NCI-H345 treated with DMSO at 0.1 percent for 48 hours (cell line): Measurements from ENCODE around the gene PRKN.
"Not testable (repeated sequence)": the region's sequence is repeated elsewhere in the genome, so short reads cannot be mapped to it uniquely, and the experiment has no call there.

Experiments used
- DNase-seq: peaks from one replicate; lab custom pipeline; 2025; ENCODE audit not compliant: unreplicated experiment; lab: John Stamatoyannopoulos, UW

The PRKN gene

DNA sequence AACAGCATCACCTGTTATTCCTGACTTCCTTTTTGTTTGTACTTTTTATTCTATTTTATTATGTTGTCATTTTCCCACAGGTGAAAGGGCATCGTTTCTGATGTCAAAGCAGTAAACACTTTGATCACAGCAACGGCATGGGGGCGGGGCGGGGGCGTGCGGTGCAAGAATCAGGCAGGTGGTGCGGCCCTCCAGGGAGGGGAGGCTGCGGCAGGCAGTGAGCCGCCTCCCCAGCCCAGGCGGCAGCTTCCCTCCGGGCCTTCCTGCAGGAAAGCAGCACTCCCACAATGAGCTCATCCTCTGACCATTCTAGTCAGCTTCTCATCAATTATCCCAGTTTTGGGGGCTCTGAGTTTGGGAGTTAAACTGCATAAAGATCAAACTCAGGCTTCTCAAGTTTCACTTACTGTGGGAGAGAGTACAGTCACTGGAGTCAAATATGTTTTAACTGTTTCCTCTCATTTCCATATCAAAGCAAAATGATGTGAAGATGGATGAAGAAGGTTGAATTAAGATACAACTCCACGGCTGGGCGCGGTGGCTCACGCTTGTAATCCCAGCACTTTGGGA is 845.3 kb downstream of the PRKN start:
- DNase-seq: no peak

DNA sequence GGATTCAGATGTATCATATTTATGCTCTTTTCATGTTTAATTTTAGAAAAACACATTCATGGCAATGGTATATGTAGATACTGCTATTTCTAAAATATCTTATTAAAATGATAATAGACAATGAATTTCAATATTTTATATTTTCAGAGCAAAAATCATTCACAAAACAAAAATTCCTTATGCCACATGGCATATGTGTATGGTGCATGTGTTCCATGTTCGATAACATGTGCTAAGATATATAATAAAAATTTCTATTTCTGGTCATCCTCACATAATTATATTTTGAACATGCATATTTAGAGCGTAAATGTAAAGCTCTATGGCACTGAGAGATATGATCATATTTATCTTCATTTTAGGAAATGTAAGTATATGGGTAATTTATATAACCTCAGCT is 847.5 kb downstream of the PRKN start:
- DNase-seq: no peak

DNA sequence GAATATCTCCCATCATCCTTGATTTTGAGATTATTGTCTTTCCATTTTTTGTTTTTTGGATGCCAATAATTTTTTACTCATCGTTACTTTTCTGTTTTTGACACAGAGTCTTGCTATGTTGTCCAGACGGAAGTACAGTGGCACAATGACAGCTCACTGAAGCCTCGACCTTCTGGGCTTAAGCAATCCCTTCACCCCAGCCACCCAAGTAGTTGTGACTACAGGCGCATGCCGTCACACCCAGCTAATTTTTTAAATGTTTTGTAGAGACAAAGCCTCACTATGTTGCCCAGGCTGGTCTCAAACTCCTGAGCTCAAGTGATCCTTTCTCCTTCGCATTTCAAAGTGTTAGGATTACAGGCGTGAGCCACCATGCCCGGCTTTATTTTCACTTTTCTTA is 851.3 kb downstream of the PRKN start:
- no peak for DNase-seq

DNA sequence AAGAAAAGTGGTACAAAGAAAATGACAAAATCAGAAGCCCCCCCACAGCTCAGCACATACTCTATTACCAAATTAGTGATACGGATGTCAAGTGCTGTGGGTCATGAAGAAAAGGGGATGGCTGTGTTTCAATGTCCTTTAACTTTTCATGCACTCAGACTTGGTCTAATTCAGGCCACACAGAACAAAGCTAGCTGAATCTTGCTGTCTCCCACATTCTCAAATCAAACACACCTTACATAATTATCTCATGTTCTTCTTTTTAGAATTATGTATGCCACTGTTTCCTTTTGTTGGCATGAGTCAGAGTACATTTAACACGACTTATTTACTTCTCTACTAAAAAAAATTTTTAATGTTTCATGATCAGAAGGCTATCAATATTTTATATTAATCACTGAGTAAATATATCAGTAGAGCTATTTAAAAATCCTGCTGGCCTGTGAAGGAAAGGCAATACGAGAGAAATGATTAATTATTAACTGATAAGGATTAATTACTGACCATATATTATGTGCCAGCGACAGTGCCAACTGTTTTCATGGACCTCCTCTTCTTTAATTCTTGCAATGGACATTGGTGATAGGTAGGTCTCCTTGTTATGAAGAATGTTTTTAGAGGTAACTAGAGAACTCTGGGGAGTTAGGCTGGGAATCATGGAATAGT is 857.2 kb downstream of the PRKN start:
- no peak for DNase-seq

DNA sequence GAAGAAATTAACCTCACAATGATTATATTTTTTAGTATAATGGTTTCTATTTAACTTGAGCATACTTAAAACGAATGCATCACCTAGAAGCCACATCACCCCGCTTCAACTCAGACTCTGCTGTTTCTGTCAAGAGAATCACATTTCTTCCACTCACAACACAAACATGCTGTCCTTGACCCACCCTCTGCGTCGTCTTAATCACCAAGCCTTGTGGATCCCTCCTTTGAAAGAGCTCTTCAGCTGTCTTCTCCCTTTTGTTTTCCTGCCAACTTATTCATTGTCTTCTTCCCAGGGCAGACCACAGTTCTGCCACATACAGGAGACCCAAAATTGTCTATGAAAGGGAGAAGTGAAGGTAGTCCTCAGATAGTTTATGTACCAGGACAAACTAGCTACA is 858.1 kb downstream of the PRKN start:
- no peak for DNase-seq

DNA sequence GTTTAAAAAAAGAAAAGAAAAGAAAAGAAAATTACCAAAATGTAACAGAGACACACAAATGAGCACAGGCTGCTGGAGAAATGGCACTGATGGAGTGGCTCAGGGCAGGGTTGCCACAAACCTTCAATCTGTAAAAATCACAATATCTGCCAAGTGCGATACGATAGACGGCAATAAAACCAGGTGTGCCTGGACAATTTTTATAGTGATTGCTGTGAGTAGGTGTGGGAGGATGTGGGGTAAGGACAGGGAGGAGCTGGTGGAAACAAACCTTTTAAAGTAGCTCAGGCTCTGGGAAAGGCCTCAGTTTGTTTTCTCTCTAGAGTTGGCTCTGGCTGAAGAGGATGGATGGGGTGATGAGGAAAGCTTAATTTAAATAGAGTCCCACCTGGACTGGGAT is 861.0 kb downstream of the PRKN start:
- DNase-seq: no peak

DNA sequence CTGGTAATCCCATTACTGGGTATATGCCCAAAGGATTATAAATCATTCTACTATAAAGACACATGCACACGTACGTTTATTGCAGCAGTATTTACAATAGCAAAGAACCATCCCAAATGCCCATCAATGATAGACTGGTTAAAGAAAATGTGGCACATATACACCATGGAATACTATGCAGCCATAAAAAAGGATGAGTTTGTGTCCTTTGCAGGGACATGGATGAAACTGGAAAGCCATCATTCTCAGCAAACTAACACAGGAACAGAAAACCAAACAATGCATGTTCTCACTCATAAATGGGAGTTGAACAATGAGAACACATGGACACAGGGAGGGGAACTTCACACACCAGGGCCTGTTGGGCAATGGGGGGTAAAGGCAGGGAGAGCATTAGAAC is 866.5 kb downstream of the PRKN start:
- not testable (repeated sequence) for DNase-seq

DNA sequence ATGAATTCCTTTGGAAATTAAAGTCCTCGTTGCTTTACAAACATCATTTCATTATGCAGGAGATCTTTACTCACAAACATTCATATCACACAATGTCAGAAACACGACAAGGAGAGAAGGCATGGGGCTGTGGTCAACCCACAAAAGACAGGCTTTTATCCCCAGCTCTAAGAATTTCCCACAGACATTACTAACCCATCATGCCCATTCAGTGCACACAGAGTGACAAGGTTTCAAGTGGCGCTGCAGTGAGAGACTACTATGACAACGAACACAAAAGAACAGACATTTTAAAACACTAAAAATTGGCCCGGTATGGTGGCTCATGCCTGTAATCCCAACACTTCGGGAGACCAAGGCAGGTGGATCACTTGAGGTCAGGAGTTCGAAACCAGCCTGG is 873.9 kb downstream of the PRKN start:
- no peak for DNase-seq

DNA sequence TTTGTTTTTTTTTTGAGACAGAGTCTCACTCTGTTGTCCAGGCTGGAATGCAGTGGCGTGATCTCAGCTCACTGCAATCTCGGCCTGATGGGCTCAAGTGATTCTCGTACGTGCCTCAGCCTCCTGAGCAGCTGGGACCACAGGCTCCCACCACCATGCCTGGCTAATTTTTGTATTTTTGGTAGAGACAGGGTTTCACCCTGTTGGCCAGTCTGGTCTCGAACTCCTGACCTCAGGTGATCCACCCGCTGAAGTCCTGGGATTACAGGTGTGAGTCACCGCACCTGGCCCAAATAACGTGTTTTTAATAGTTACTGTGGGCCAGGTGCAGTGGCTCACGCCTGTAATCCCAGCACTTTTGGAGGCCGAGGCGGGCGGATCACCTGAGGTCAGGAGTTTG is 876.1 kb downstream of the PRKN start:
- DNase-seq: not testable (repeated sequence)

DNA sequence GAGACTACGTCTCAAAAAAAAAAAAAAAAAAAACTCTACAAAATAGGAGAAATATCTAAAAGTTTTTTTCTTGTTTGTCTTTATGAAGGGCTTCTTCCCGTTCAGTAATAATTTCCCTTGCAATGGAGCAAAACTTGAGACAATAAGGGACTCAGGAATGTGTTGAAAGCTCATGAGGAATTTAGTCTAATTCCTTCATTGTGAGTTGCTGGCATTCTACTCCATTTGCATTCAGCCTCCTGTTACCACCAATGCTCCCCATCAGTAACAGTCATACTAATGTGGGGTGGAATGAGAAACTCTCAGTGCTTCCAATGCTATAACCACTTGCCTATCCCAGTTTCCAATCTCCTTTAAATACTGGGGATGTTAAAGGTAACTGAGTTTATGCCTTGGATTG is 877.0 kb downstream of the PRKN start:
- no peak for DNase-seq

DNA sequence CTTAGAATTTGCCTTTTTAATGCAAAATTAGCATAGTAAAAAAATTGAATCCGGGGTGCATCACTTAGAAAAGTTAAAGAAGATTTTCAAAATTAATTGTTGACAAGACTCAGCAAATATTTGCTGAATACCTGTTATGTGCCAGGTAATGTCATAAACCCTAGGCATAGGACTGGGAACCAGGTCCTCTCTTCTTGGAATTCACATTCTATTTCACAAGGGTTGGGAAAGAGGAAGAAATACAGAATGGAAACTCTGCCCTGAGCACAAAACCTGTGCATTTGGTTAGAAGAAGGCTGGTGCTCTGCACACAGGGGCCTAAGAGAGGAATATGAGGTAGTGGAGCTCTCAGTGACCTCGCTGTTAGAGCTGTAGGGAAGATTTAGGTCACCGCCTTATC is 879.9 kb downstream of the PRKN start:
- DNase-seq: no peak

DNA sequence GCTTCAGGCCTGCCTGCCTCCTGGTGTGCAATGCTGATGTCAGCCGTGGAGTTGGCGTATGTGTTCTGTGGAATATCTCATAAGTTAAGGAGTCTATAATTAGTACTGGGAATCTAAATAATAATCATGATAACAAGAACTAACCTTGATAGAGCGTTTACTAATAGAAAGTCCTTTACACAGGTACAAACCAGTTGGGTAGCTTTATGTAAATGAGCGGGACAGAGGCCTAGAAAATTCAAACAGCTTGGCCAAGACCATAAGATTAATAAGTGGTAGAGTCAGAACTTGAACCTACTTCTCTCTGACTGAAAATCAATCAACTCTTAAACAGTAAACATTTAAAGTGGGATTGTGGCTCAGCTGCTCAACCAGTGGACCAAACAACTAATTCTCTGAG is 882.8 kb downstream of the PRKN start:
- no peak for DNase-seq

DNA sequence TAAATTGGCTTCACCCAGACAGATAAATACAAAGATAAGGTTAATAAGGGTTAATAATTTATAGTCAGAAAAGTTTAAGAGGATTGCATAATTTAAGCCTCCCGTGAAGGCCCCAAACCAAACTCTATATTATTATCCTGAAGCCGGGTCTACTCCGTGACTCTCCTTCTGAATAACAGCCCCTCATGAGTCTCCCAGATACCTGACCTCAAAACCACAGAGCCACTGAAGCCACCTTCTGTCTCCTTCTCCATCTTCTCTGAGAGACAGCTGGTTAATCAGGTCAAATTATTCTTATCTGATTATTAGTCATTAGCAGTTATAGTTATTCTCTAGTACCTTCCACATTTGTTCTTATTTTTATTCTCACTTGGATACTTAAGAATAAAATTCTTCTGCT is 884.5 kb downstream of the PRKN start:
- DNase-seq: no peak

DNA sequence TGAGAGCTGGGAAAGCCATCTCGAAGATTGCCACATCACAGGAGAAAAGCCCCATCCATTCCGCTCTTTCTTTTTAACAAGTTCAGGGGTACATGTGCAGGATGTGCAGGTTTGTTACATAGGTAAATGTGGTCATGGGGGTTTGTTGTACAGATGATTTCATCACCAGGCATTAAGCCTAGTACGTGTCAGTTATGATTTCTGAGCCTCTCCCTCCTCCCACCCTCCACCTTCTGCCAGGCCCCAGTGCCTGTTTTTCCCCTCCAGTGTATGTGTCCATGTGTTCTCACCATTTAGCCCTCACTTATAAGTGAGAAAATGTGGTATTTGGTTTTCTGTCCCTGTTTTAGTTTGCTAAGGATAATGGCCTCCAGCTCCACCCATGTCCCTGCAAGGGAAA is 887.2 kb downstream of the PRKN start:
- DNase-seq: no peak

DNA sequence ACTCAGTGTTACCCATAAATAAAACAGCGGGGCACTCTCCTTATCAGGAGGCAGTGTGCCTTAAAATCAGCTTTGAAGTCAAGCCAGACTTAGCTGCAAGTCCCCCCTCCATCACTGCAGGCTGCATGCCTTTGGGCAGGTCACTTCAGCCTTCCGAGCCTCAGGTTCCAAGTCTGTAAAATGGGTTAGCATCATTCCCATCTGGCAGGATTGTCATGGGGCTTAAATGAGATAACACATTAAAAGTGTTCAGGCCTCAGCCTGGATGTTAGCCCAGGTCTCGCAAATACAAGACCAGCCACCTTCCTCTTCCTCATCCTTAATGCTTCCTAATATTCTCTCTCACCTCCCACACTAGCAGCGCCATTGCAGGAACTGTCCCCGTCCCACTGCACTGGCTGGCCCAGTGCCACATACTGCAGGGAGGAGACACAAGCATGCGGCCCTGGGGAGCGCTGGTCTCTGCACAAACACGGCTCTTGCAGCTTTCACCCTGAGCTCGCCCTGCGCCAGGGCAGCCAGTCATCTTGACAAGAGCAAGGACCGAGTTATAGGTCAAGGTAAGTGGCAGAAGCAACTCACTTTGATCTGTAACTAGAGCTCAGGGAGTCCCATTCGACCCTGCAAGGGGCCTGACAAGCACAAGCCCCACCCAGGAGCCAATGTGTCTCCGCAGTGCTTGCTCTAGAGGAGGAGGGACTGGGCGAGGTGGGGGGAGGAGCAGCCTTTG is 889.1 kb downstream of the PRKN start:
- DNase-seq: no peak

DNA sequence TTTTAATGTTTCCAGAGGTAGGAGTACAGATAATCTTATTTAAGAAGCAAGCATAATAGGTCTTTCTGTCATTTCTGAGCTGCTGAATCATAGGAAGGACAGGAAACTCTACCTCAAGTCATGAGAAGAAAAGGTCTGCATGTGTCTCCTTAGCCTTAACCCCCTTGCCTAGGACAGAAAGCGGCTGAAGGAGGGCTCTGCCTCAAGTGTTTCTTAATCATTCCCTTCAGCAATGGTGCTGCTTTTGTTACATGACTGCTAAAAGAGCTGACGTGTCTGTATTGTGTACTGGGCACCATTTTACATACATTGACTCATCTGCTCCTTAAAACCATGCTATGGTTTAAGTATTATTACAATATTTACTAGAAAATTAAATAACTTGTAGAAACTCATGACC is 889.7 kb downstream of the PRKN start:
- DNase-seq: no peak

DNA sequence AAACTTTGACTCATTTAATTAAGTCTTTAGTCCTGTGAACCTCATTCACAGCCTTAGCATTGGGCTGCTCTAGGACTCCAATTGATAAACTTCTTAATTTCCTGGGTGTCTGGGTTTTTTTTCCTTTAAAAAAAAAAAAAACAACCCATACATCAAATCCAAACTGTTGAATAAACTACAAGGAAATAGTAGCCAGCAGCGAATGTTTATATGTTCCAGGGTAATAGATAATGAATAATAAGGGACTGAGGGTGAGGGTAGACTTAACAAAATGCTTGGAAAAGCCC is 890.2 kb downstream of the PRKN start:
- no peak for DNase-seq

DNA sequence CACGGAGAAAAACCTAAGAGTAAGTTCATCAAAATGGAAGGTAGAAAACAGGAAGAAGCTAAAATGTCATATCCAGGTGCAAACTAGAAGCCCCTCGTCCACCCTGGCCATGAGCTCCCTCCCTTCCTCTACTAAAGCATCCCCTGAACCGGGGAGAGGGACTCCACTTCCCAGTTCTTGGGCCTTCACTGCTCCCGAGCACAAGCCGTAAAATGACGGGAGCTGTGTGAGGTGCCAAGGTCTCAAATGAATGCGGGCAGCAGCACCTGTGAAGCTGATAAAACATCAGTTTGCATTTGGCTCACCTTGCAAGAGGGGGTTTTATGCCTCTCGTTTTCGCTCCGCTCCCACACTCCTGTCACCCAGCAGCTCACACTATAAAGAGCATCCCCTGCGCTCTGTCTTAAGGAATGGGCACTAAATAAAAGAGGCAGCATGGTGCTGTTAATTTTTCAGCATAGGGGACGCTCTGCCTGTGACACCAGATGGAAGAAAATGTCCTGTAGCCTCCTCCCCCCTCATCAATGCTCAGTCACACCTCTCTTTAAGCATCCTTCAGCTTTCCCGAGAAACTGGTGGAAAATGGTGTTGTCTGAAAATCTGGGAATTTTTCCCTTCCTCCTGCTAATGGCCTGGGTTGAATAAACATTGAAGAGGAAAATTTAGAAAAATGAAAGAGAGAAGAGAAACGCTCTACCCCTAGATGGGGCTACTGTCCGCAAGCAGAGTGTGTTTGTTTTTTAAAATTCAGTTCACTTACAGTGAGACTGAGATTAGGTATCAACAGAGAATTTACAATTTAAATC is 890.7 kb downstream of the PRKN start:
- DNase-seq: no peak

DNA sequence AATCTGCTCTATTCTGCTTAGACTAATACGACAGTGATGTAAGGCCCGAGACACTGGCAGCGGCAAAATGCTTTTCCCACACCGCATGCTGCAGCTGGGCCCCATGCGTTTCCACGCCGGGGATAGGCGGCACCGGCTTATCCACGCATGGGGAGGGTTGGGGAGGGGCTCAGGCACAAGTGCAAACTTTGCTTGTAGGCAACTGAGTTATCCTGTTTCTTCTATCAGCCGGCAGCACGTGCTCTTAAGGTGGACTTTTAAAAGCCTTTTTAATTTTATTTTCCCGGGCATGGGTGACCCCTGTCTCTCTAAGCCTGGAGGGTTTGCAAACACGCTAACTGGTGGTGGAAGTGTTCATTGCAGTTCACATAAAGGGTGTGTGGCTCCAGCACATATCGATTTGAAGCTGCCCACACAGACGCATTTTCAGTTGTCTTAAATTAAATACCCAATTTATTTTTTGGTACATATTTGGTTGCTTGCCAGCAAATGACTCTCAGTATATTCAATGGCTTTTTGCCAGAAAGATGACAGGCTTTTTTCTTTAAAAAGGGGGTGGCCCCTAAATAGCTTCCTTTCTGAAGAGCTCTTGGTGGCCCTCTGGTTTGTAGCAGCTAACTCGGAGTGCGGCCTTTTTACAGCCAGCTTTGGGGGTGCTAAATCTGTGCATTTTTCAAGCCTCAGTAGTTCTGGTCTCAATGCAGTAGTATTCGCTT is 891.9 kb downstream of the PRKN start:
- DNase-seq: no peak

DNA sequence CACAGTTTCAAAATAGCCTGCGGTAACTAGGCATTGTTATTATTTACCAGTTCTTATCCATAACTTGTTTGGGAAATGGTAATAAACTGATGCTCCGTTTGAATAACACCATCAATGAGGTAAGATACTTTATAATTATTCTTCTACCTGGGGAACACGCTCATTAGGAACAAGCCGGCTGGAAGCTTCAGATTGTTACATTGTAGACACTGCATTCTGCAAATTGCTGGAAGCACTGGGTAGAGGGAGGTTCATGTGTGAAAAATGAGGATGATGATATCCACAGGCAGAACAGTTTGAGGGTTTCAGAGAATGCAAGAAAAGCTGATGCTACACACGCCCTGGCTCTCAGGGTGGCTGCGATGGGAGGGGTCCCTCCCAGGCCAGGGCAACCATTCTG is 893.1 kb downstream of the PRKN start:
- DNase-seq: no peak

DNA sequence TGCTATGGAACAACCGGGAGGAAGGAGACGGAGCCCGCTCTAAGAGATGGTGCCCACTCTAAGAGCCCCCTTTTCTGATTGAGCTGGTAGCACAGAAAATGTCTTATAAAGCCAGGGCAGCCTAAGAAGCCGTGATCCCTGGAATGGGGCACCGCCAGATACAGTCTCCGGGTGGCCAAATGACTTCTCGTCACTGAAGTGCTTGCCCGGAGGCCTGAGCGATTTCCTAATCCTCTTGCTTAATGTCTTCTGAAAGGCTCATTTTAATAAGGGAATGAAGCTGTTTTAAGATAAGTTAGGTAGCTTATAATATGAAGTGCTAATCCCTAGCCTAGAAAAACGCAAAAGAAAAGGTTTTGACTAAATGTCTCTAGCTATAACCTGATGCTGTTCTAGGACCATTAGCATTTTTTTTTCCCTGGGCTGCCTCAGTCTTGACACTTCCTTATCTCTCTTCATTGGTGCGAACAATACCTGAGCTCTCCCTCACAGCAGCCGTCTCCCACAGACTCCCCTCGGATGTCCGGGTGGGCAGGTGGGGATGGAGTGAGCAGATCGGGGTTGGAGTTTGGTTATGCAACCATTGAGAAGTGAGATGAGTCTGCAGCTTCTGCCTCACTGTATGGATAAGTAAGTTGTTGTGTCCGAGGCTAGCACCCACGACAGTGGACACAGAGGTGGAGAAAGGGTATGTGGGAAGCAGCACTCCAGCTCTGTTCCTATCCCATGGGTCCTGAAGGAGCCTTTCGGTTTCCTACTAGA is 894.3 kb downstream of the PRKN start:
- no peak for DNase-seq
